H1 (cell line): ENCODE results near the gene FAM151A. TPM values are rescaled to one million over a fixed set of nuclear protein-coding genes. Genes with fewer than 3 reads are reported as not detected.
A peak's percentile ranks its signal among the peaks of the same experiment; 100 is the strongest.

Experiments used
- CTCF ChIA-PET: fragments of 300-600 bp; sonication (Branson Sonifier 250); formaldehyde crosslinking; loops from one replicate; lab custom pipeline; 2021; ENCODE audit not compliant: partially characterized antibody; lab: Charles Lee
- POLR2A ChIA-PET: fragments of 300-600 bp; sonication (Branson Sonifier 250); formaldehyde crosslinking; loops from one replicate; lab custom pipeline; 2021; ENCODE audit warnings: inconsistent platforms; ENCODE audit not compliant: partially characterized antibody; lab: Charles Lee
- DNase-seq, 2 experiments: peaks; one replicate each; pipeline versions ENCODE4 v3.0.0 to v3.0.0-alpha.2; 2010 to 2022; ENCODE audit warnings: low spot score in 2 of 2, low read depth in 1 of 2, mixed read lengths in 1 of 2
- FAIRE-seq: peaks from 2 replicates; lab custom pipeline; 2011; peaks lifted over from hg19 to GRCh38; lab: Jason Lieb, UNC
- H2AFZ ChIP-seq: 2 replicates; pipeline ENCODE4 v1.8.1; 2012; ENCODE audit warnings: low read length, inconsistent platforms
- H2AK5ac ChIP-seq: 2 replicates; pipeline ENCODE4 v1.6.1; 2013; ENCODE audit warnings: low read depth, low read length
- H2BK120ac ChIP-seq: replicated peaks from 2 replicates; pipeline ENCODE3; 2013; ENCODE audit warnings: low read depth, low read length, inconsistent platforms
- H2BK12ac ChIP-seq: 2 replicates; pipeline ENCODE4 v1.6.1; 2013; ENCODE audit warnings: low read depth, low read length
- H2BK15ac ChIP-seq: 2 replicates; pipeline ENCODE4 v1.6.1; 2013; ENCODE audit warnings: low read length
- H2BK20ac ChIP-seq: 2 replicates; pipeline ENCODE4 v1.6.1; 2013; ENCODE audit warnings: low read length
- H2BK5ac ChIP-seq: 2 replicates; pipeline ENCODE4 v1.6.1; 2013; ENCODE audit warnings: low read depth, low read length
- H3K14ac ChIP-seq: 2 replicates; pipeline ENCODE4 v1.6.1; 2013; ENCODE audit warnings: inconsistent platforms; ENCODE audit not compliant: insufficient read length
- H3K18ac ChIP-seq: 2 replicates; pipeline ENCODE4 v1.6.1; 2013; ENCODE audit warnings: low read length; ENCODE audit errors: extremely low read depth
- H3K23ac ChIP-seq: 2 replicates; pipeline ENCODE4 v1.6.1; 2013; ENCODE audit warnings: inconsistent platforms; ENCODE audit not compliant: insufficient read length
- H3K23me2 ChIP-seq: 2 replicates; pipeline ENCODE4 v1.6.1; 2013; ENCODE audit warnings: low read depth, low read length
- H3K27ac ChIP-seq: 2 replicates; pipeline ENCODE4 v1.6.1; 2011; ENCODE audit warnings: low read depth, low read length, inconsistent platforms
- H3K27me3 ChIP-seq, 4 experiments: replicated peaks in 1 of 4; 1 replicate in 1 of 4; 2 replicates in 3 of 4; pipeline versions ENCODE4 v1.6.1 to v1.8.1; 2011 to 2013; ENCODE audit warnings: low read length in 3 of 4, mild to moderate bottlenecking in 3 of 4, inconsistent platforms in 2 of 4, mixed read lengths in 2 of 4, moderate library complexity in 1 of 4; ENCODE audit not compliant: control insufficient read depth in 3 of 4, insufficient read depth in 3 of 4; ENCODE audit errors: extremely low read depth in 1 of 4
- H3K36me3 ChIP-seq, 4 experiments: 2 replicates each; pipeline versions ENCODE4 v1.6.1 to v1.8.1; 2011 to 2013; ENCODE audit warnings: mild to moderate bottlenecking in 4 of 4, low read length in 3 of 4, moderate library complexity in 2 of 4, control low read depth in 1 of 4, inconsistent platforms in 1 of 4; ENCODE audit not compliant: insufficient read depth in 4 of 4, control insufficient read depth in 2 of 4
- H3K4ac ChIP-seq: replicated peaks from 2 replicates; pipeline ENCODE3; 2013; ENCODE audit warnings: low read length, low read depth, mixed read lengths, inconsistent platforms; ENCODE audit not compliant: insufficient read length
- H3K4me1 ChIP-seq, 4 experiments: replicated peaks in 1 of 4; 1 replicate in 1 of 4; 2 replicates in 3 of 4; pipeline versions ENCODE4 v1.6.1 to v1.8.1; 2011 to 2013; ENCODE audit warnings: low read length in 3 of 4, inconsistent platforms in 2 of 4, mixed read lengths in 1 of 4; ENCODE audit not compliant: insufficient read depth in 4 of 4, control insufficient read depth in 3 of 4
- H3K4me2 ChIP-seq, 2 experiments: 2 replicates each; pipeline versions ENCODE4 v1.6.1 to v1.8.1; 2011 to 2013; ENCODE audit warnings: low read depth in 2 of 2, low read length in 2 of 2, control low read depth in 1 of 2, inconsistent platforms in 1 of 2, mild to moderate bottlenecking in 1 of 2; ENCODE audit not compliant: insufficient read depth in 1 of 2
- H3K4me3 ChIP-seq, 4 experiments: fragments of 200-600, 300-600 bp in 1 of 4; sonication (generic), shearing (Covaris generic), sonication (Bioruptor Twin) in 1 of 4; 2 replicates each; pipeline versions ENCODE4 v1.5.1 to v1.8.1; 2011 to 2016; ENCODE audit warnings: low read length in 4 of 4, low read depth in 3 of 4, control low read depth in 2 of 4, inconsistent platforms in 2 of 4, mild to moderate bottlenecking in 2 of 4, mixed read lengths in 1 of 4, moderate library complexity in 1 of 4; ENCODE audit not compliant: insufficient read depth in 2 of 4; ENCODE audit errors: extremely low read depth in 1 of 4
- H3K56ac ChIP-seq: replicated peaks from 2 replicates; pipeline ENCODE3; 2013; ENCODE audit warnings: low read depth, mild to moderate bottlenecking, mixed read lengths, low read length, inconsistent platforms; ENCODE audit not compliant: insufficient read length
- H3K79me1 ChIP-seq: 2 replicates; pipeline ENCODE4 v1.6.1; 2013; ENCODE audit warnings: low read depth, low read length, control low read depth
- H3K79me2 ChIP-seq, 2 experiments: 2 replicates each; pipeline versions ENCODE4 v1.6.1 to v1.8.1; 2012 to 2013; ENCODE audit warnings: low read length in 2 of 2, mild to moderate bottlenecking in 2 of 2, inconsistent platforms in 1 of 2; ENCODE audit not compliant: insufficient read depth in 2 of 2, control insufficient read depth in 1 of 2
- H3K9ac ChIP-seq, 4 experiments: replicated peaks in 1 of 4; 1 replicate in 1 of 4; 2 replicates in 3 of 4; pipeline versions ENCODE4 v1.6.1 to v1.8.1; 2011 to 2013; ENCODE audit warnings: low read depth in 3 of 4, low read length in 3 of 4, control low read depth in 2 of 4, mild to moderate bottlenecking in 2 of 4, moderate library complexity in 2 of 4, inconsistent platforms in 1 of 4; ENCODE audit errors: extremely low read depth in 1 of 4
- H3K9me3 ChIP-seq, 2 experiments: 2 replicates each; pipeline versions ENCODE4 v1.6.1 to v1.8.1; 2012 to 2013; ENCODE audit warnings: mild to moderate bottlenecking in 2 of 2, moderate library complexity in 2 of 2, control low read depth in 1 of 2, inconsistent platforms in 1 of 2, low read depth in 1 of 2, low read length in 1 of 2, mixed read lengths in 1 of 2; ENCODE audit not compliant: insufficient read depth in 2 of 2
- H4K20me1 ChIP-seq, 2 experiments: replicated peaks in 1 of 2; 2 replicates each; pipeline versions ENCODE3 to v1.8.1; 2011 to 2013; ENCODE audit warnings: inconsistent platforms in 2 of 2, low read length in 2 of 2, mild to moderate bottlenecking in 1 of 2; ENCODE audit not compliant: insufficient read depth in 2 of 2, control insufficient read depth in 1 of 2
- H4K5ac ChIP-seq: 2 replicates; pipeline ENCODE4 v1.6.1; 2013; ENCODE audit warnings: low read length, low read depth, mixed read lengths, inconsistent platforms; ENCODE audit not compliant: insufficient read length
- H4K8ac ChIP-seq: 2 replicates; pipeline ENCODE4 v1.8.0; 2013; ENCODE audit warnings: mild to moderate bottlenecking, moderate library complexity, low read length, inconsistent platforms; ENCODE audit not compliant: insufficient read depth; ENCODE audit errors: extremely low read depth
- H4K91ac ChIP-seq: replicated peaks from 2 replicates; pipeline ENCODE3; 2013; ENCODE audit warnings: low read length, mixed read lengths, inconsistent platforms; ENCODE audit not compliant: insufficient read length
- KDM1A ChIP-seq: fragments of 200-600, 300-600 bp; sonication (generic); IDR thresholded peaks from 2 replicates; pipeline ENCODE4 v1.7.1; 2016; ENCODE audit warnings: mild to moderate bottlenecking, low read length, borderline replicate concordance
- KDM4A ChIP-seq: IDR thresholded peaks from one replicate; pipeline ENCODE4 v1.7.1; 2012; ENCODE audit warnings: low read depth, mild to moderate bottlenecking, moderate library complexity, low read length, inconsistent platforms; ENCODE audit not compliant: severe bottlenecking
- WGBS, 2 experiments: shearing (Covaris generic) in 1 of 2; methylation state at CpG; one replicate each; pipeline versions ENCODE4 v1.1.6 to v1.1.7; 2013 to 2015; ENCODE audit warnings: low lambda C conversion rate in 2 of 2, mixed read lengths in 2 of 2, inconsistent platforms in 1 of 2, low coverage in 1 of 2, missing lambda C conversion rate in 1 of 2; ENCODE audit not compliant: insufficient replicate concordance in 2 of 2, insufficient coverage in 1 of 2, insufficient read length in 1 of 2; ENCODE audit errors: extremely low coverage in 1 of 2, missing lambda C conversion rate in 1 of 2; 5-methylcytosine and 5-hydroxymethylcytosine counted together
- polyA plus RNA-seq, 7 experiments: library from polyadenylated mRNA; depleted of rRNA in 3 of 7; stranded (reverse) in 5 of 7; unstranded in 2 of 7; fragments of >200 nt in 5 of 7; fragments of 200-250 nt in 2 of 7; gene quantifications; 1 replicate in 5 of 7; 2 replicates in 1 of 7; 4 replicates in 1 of 7; pipeline versions ENCODE4 v1.2.1 to v1.2.3, GENCODE V29; 2011 to 2013; ENCODE audit warnings: missing spikeins in 2 of 7, mixed read lengths in 2 of 7
- total RNA-seq: library from RNA; stranded (reverse); fragmentation: NEBNext Ultra II Directional; extraction: Animal tissue kit (Norgen Biotek cat#: 25700); gene quantifications from 2 replicates; pipeline ENCODE4 v1.2.1, GENCODE V29; 2021

The FAM151A gene
- total and polyA plus RNA-seq, 2 of the 8 experiments (the other 6 are each of a cell fraction or from before 2014, with no cell fraction given): not detected

DNA sequence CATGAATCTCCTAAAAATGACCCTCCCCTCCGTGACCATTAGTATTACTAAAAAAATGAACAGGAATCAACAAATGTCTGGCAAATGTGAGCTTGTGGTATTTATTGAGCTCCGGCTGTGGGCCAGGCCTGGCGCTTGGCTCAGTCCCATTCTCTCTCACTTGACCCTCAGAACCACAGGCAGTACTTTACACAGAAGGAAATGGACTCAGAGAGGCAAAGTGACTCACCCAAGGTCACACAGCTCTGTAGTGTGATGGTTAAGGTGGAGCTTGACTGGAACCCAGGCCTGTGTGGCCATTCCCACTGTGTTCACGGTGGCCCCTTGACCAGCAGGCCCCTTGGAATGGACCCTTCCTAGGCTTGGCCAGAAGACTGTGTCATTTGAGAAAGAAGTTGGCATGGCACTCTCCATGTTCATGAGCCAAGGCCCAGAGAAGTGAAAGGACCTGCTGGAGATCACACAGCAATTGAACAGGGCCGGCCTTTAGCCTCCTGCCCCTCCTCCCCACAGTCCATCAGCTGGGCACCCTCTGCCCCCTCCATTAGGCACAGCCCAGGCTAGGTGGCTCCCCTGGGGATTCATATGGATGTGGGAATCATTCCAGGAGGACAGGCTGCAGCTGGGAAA is 32.1 kb downstream of the FAM151A start:
- Histone ChIP-seq H3K4me3 (no peak overlapping the region), H3K9ac (no peak overlapping the region), H2BK12ac (0 out of 2 replicates have a peak overlapping the region, but pooled peaks have one; percentile 23), H2BK5ac (no peak overlapping the region), H3K18ac (no peak overlapping the region), H3K23me2 (no peaks in the 10 kb centered on the region), H2AFZ (no peak overlapping the region), H2AK5ac (no peak overlapping the region), H4K91ac (no peak overlapping the region), H3K23ac (no peak overlapping the region), H3K56ac (no peak overlapping the region), H4K5ac (no peak overlapping the region), H3K14ac (no peak overlapping the region), H3K79me2 (no peaks in the 10 kb centered on the region), H2BK15ac (no peak overlapping the region), H3K4me2 (no peak overlapping the region), H3K27me3 (no peaks in the 10 kb centered on the region), H2BK120ac (no peak overlapping the region), H3K27ac (no peak overlapping the region), H3K36me3 (no peaks in the 10 kb centered on the region), H3K4me1 (peaks cover 0 to 4% (median 1%) of the 10 kb centered on the region in 4 experiments; a peak in 5 of 7 replicates), H3K9me3 (no peaks in the 10 kb centered on the region), H3K4ac (no peak overlapping the region), H4K20me1 (no peaks in the 10 kb centered on the region), H3K79me1 (no peaks in the 10 kb centered on the region), H2BK20ac (no peak overlapping the region), H4K8ac (no peak overlapping the region; the same call in 1 of the 2 replicates)
- 88% methylated on average over 5 of the region's 5 CpGs; no CpG with 5 or more reads in 1 of the 2 experiments for WGBS, 2 experiments
- DNase-seq (no peak), FAIRE-seq (no peak)
- ChIA-PET POLR2A (interaction anchor here (4.7 kb wide), 1 partner anchor 11 kb away, joined by 17 read pairs; no protein-coding TSS in a partner anchor), CTCF (interaction anchor here (1.0 to 3.2 kb wide), 5 partner anchors 12 to 43 kb away, joined by 3 to 9 read pairs (median 4); partner anchors contain the start of gene ACOT11)
- peak; percentile 36; the same call in 1 of the 2 replicates for TF ChIP-seq KDM1A
- TF ChIP-seq KDM4A: no peak
